ENCODE measurements around the gene PTTG2.

Gene PTTG2

DNA sequence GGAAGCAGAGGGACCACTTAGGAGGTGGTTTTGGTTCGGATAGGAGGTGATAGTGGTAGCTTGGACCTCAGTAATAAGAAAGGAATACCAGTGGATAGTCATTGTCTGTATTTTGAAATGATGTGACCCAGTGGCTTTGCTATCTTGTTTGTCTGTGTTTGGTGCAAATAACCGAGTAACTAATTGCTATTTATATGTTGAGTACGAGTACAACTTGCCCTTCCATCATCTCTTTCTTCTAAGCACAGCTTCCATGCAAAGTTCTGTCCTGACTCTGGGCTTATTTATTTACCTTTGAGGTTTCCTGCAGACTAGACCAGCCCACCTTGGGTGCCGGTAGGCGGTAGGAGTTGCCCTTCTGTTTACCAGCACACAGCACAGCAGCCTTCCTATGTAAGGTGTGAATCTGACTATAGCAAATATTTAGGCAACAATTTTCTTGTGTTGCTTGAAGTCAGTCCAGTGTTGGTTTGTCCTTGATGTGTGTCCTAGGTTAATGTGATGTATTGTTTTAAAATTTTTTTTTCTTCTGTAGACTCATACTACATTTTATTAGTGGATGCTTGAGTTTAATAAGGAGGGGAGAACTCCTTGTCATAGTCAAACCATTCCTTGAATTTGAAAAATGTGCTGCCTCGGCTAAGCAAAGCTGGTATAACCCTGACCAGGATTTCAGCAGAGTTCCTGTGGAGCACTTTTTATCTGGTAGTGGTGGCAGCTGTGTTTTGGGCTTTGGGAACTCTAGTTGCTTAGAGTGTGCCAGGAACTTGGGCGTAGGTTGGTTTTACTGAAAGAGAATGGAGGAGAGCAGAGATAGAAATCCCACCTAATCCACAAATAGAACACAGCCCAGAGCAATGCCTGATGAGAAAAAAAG, 21.9 kb downstream of the PTTG2 start:
- CTCF ChIA-PET, result interaction anchor here (1.2 kb wide), 1 partner anchor 54 kb away, joined by 3 read pairs; no protein-coding TSS in a partner anchor
- TF ChIP-seq, protein P1, sequence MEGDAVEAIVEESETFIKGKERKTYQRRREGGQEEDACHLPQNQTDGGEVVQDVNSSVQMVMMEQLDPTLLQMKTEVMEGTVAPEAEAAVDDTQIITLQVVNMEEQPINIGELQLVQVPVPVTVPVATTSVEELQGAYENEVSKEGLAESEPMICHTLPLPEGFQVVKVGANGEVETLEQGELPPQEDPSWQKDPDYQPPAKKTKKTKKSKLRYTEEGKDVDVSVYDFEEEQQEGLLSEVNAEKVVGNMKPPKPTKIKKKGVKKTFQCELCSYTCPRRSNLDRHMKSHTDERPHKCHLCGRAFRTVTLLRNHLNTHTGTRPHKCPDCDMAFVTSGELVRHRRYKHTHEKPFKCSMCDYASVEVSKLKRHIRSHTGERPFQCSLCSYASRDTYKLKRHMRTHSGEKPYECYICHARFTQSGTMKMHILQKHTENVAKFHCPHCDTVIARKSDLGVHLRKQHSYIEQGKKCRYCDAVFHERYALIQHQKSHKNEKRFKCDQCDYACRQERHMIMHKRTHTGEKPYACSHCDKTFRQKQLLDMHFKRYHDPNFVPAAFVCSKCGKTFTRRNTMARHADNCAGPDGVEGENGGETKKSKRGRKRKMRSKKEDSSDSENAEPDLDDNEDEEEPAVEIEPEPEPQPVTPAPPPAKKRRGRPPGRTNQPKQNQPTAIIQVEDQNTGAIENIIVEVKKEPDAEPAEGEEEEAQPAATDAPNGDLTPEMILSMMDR (IDR thresholded peaks at IDR 0.05; ENCODE audit: control extremely low read depth, extremely low read depth, low read depth, missing control alignments), result no peak
- POLR2A ChIA-PET, result no interaction called here
- DNase-seq (ENCODE audit: extremely low spot score), result no peak

DNA sequence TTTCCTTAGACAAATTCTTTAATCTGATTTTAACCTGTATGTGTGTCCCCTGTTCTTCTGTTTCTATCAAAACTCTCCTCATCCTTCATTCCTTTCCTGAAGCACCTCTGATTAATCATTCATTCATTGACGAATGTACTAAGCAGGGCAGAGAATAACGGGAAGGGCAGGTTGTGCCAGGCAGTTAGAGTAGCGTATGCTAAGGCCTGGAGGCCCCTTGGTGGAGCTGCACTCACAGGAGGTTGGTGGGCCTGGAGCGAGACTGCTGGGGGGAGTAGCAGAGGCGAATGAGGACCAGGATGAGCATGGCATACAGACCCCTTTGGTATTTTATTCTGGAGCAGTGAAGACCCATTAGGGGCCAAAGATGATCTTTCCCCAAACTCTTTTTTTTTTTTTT, 22.5 kb downstream of the PTTG2 start:
- POLR2A ChIA-PET, result interaction anchor here (0.5 kb wide), 1 partner anchor 296 kb away, joined by 9 read pairs; no protein-coding TSS in a partner anchor
- no peak for DNase-seq (ENCODE audit: extremely low spot score)
- TF ChIP-seq, protein P1 (IDR thresholded peaks at IDR 0.05; ENCODE audit: control extremely low read depth, extremely low read depth, low read depth, missing control alignments), result no peak
- CTCF ChIA-PET, result interaction anchor here (1.2 kb wide), 1 partner anchor 53 kb away, joined by 3 read pairs; no protein-coding TSS in a partner anchor

DNA sequence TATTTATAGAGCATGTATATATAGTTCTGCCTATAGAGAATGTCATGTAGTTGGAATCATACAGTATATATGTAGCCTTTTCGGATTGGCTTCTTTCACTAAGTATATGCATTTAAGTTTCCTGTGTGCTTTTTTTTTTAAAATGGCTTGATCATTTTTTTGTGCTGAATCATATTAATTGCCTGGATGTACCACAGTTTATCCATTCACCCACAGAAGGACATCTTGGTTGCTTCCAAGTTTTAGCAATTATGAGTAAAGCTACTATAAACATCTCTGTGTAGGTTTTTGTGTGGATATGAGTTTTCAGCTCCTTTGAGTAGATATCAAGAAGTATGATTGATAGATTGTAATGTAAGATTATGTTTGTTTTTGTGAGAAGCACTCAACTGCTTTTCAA, 23.8 kb downstream of the PTTG2 start:
- POLR2A ChIA-PET, result no interaction called here
- CTCF ChIA-PET, result no interaction called here
- no peak for DNase-seq (ENCODE audit: extremely low spot score)
- TF ChIP-seq, protein P1 (IDR thresholded peaks at IDR 0.05; ENCODE audit: control extremely low read depth, extremely low read depth, low read depth, missing control alignments), result no peak

DNA sequence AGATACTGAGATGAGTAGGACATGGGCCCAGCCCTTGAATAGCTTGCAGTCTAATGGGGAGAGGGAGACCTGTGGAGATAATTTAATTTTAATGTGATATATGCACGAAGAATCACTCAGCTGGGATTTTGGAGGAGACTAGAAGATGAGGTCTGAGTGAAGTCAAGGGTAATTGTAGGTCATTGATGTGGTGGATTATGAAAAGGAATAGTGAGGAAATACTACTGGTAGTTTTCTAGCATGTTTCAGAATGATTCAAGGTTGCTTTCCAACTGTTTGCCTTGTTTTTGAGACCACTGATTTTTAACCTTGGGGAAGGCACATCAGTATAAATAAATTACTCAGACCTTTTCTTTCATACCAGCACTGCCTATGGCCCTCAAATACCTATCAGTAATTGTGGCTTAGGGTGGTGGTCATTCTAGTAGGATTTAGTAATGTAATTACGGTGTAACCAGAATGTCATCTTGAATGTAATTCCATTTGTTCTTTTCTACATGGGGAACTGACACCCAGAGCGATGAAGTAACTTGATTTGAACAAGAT, 25.6 kb downstream of the PTTG2 start:
- DNase-seq (ENCODE audit: extremely low spot score), result no peak
- TF ChIP-seq, protein P1 (IDR thresholded peaks at IDR 0.05; ENCODE audit: control extremely low read depth, extremely low read depth, low read depth, missing control alignments), result no peak
- POLR2A ChIA-PET, result no interaction called here
- CTCF ChIA-PET, result no interaction called here

DNA sequence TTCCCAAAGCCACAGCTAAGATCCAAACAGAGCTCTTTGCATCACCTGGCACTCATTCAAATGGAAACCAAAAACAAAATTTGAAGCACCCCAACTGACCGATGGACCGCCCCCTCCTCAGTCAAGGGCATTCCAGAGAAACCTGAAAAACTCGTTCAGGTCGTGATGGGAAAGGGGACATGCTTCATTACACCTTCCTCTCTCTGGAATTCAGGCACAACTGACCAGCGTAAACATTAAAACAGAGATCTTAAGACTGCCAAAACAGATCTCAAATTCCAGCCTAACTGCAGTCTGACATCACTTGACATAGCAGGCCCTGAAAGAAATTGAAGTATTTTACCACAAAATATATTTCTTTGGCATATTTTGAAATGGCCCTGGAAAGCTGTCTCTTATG, 28.5 kb downstream of the PTTG2 start:
- TF ChIP-seq, protein P1 (IDR thresholded peaks at IDR 0.05; ENCODE audit: control extremely low read depth, extremely low read depth, low read depth, missing control alignments), result no peak
- ChIA-PET POLR2A (no interaction called here), CTCF (interaction anchor here (1.1 to 1.4 kb wide), 2 partner anchors 9 to 17 kb away, joined by 3 to 6 read pairs; no protein-coding TSS in a partner anchor)
- DNase-seq (ENCODE audit: extremely low spot score), result no peak

DNA sequence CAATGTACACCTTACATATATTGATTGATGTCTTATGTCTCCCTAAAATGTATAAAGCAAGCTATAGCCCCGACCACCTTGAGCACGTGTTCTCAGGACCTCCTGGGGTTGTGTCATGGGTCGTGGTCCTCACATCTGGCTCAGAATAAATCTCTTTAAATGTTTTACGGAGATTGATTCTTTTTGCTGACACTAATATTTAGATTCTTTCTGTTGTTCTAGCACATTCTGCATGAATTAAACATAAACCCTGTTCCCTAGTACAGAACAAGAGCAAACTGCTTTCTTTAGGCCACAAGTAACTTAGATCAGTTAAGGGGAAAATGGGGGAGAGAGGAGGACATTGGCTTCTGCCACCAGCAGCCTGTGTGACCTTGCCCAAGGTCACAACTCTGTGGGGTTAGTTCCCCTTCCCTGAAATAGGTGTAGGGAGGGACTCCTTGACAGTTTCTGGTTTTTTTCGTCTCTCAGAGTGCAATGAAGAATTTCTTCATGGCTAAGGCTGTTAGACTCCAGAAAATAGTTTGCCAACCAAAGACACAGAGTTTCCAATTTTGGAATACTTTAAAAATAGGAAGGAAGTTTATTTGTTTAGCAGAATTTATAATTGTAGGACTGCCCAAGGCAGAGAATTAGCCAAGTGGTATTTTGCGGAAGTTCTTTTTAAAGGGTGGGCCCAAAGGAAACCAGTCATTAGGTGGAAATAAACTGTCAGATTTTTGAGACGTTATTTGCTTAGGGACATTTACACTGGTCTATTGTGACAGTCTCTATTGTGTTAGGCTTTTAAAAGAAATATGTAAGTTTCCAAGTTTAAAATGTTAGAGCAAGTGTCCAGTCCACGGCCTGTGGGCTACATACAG, 29.4 kb downstream of the PTTG2 start:
- TF ChIP-seq, protein P1 (IDR thresholded peaks at IDR 0.05; ENCODE audit: control extremely low read depth, extremely low read depth, low read depth, missing control alignments), result no peak
- POLR2A ChIA-PET, result no interaction called here

More for the DNA sequence above, 29.4 kb downstream of the PTTG2 start:
- CTCF ChIA-PET, result no interaction called here
- DNase-seq (ENCODE audit: extremely low spot score), result no peak
